ENCODE data around the gene UPK3A. TPM values are rescaled to one million over a fixed set of nuclear protein-coding genes. Genes with fewer than 3 reads are reported as not detected.

Gene UPK3A
- polyA plus RNA-seq, 1 of the 3 experiments (the other 2 are of a cell fraction) = not detected

- H3K9ac ChIP-seq = no peak overlapping the region
- TF ChIP-seq ZBTB33 (IDR thresholded peaks at IDR 0.05; ENCODE audit: borderline replicate concordance, low read depth) = no peak
- no peak for TF ChIP-seq RCOR1 (IDR thresholded peaks at IDR 0.05; ENCODE audit: low read length)
- TF ChIP-seq FOXM1 (IDR thresholded peaks at IDR 0.05; ENCODE audit: low read depth) = no peak
- no peak for TF ChIP-seq ELF1 (IDR thresholded peaks at IDR 0.05)
- TF ChIP-seq USF2 (IDR thresholded peaks at IDR 0.05; ENCODE audit: borderline replicate concordance, low read depth, low read length) = no peak
- no peak for TF ChIP-seq JUND (IDR thresholded peaks at IDR 0.05)
- no peak for TF ChIP-seq CTCF (IDR thresholded peaks at IDR 0.05)
- TF ChIP-seq RFX5 (IDR thresholded peaks at IDR 0.05; ENCODE audit: low read length) = no peak
- no peak for TF ChIP-seq MXI1 (IDR thresholded peaks at IDR 0.05; ENCODE audit: low read depth, low read length)
- ChIA-PET CTCF (interaction anchor here (2.0 to 3.7 kb wide), 2 partner anchors 162 to 282 kb away, joined by 14 to 23 read pairs; no protein-coding TSS in a partner anchor), POLR2A (no interaction called here)
- H2AFZ ChIP-seq (ENCODE audit: low read depth) = no peak overlapping the region
- H3K79me2 ChIP-seq (ENCODE audit: insufficient read depth) = no peaks in the 10 kb centered on the region
- H3K9me3 ChIP-seq = no peaks in the 10 kb centered on the region
- peaks cover 0 to 5% of the 10 kb centered on the region in 2 experiments; a peak in 1 of 4 replicates for H3K4me1 ChIP-seq (ENCODE audit: control insufficient read depth in 1 of 2, insufficient read depth in 2 of 2, low read depth in 1 of 2, low read length in 1 of 2)
- no peaks in the 10 kb centered on the region for H4K20me1 ChIP-seq (ENCODE audit: insufficient read depth)
- H3K27ac ChIP-seq (ENCODE audit: low read depth in 2 of 2, low read length in 1 of 2) = no peak overlapping the region
- no peaks in the 10 kb centered on the region for H3K27me3 ChIP-seq (ENCODE audit: insufficient read depth)
- no peak overlapping the region; the same call in 1 of the 2 replicates for H3K4me2 ChIP-seq
- H3K9me2 ChIP-seq = no peaks in the 10 kb centered on the region
- DNase-seq = no peak
- WGBS (ENCODE audit: low lambda C conversion rate) = 74% methylated on average over 13 of the region's 13 CpGs
- no peaks in the 10 kb centered on the region for H3K36me3 ChIP-seq (replicated peaks in 1 of 2; ENCODE audit: control insufficient read depth in 1 of 2, insufficient read depth in 2 of 2, low read length in 1 of 2)
- no peaks in the 10 kb centered on the region for H3F3A ChIP-seq (replicated peaks; ENCODE audit: insufficient read depth)
- no peak overlapping the region for H3K4me3 ChIP-seq (ENCODE audit: low read depth in 2 of 2, low read length in 1 of 2)
Measured at GRCh38 chr22:45271667-45272201, 13.0 kb upstream of the UPK3A start.

GRCh38 chr22:45272498-45272897 is 12.3 kb upstream of the UPK3A start:
- Histone ChIP-seq H3K36me3 (replicated peaks in 1 of 2; ENCODE audit: control insufficient read depth in 1 of 2, insufficient read depth in 2 of 2, low read length in 1 of 2) (no peaks in the 10 kb centered on the region), H3K27me3 (ENCODE audit: insufficient read depth) (no peaks in the 10 kb centered on the region), H3K4me2 (no peak overlapping the region), H3K4me3 (ENCODE audit: low read depth in 2 of 2, low read length in 1 of 2) (no peak overlapping the region), H3K4me1 (ENCODE audit: control insufficient read depth in 1 of 2, insufficient read depth in 2 of 2, low read depth in 1 of 2, low read length in 1 of 2) (peaks cover 0 to 5% of the 10 kb centered on the region in 2 experiments; a peak in 1 of 4 replicates), H4K20me1 (ENCODE audit: insufficient read depth) (no peaks in the 10 kb centered on the region), H3F3A (replicated peaks; ENCODE audit: insufficient read depth) (no peaks in the 10 kb centered on the region), H3K79me2 (ENCODE audit: insufficient read depth) (no peaks in the 10 kb centered on the region), H3K9me3 (no peaks in the 10 kb centered on the region), H3K27ac (ENCODE audit: low read depth in 2 of 2, low read length in 1 of 2) (no peak overlapping the region), H3K9me2 (no peaks in the 10 kb centered on the region), H3K9ac (no peak overlapping the region), H2AFZ (ENCODE audit: low read depth) (no peak overlapping the region)
- POLR2A ChIA-PET = no interaction called here
- WGBS (ENCODE audit: low lambda C conversion rate) = 85% methylated on average over 7 of the region's 7 CpGs
- no peak for DNase-seq
- CTCF ChIA-PET = interaction anchor here (1.5 to 3.7 kb wide), 4 partner anchors 161 to 281 kb away, joined by 3 to 23 read pairs (median 9); no protein-coding TSS in a partner anchor
- no peak for TF ChIP-seq MAX (IDR thresholded peaks at IDR 0.05; ENCODE audit: low read depth)
- TF ChIP-seq PBX3 (IDR thresholded peaks at IDR 0.05) = no peak
- no peak for TF ChIP-seq EZH2phosphoT487 (IDR thresholded peaks at IDR 0.05; ENCODE audit: borderline replicate concordance, low read depth)
- no peak for TF ChIP-seq FOXM1 (IDR thresholded peaks at IDR 0.05; ENCODE audit: low read depth)
- no peak for TF ChIP-seq MXI1 (IDR thresholded peaks at IDR 0.05; ENCODE audit: low read depth, low read length)
- no peak for TF ChIP-seq RCOR1 (IDR thresholded peaks at IDR 0.05; ENCODE audit: low read length)
- no peak for TF ChIP-seq NFIC (IDR thresholded peaks at IDR 0.05; ENCODE audit: borderline replicate concordance)
- no peak for TF ChIP-seq ZBTB33 (IDR thresholded peaks at IDR 0.05; ENCODE audit: borderline replicate concordance, low read depth)
- no peak for TF ChIP-seq FOXJ3 (CRISPR knock-in tag; IDR thresholded peaks at IDR 0.05)
- no peak for TF ChIP-seq ELF1 (IDR thresholded peaks at IDR 0.05)
- no peak for TF ChIP-seq TCF12 (IDR thresholded peaks at IDR 0.05)
- no peak for TF ChIP-seq RFX5 (IDR thresholded peaks at IDR 0.05; ENCODE audit: low read length)

Data from SK-N-SH (cell line).